ENCODE results near the gene F2RL2.

GRCh38 chr5:76602094-76602726 is 21.0 kb downstream of the F2RL2 start:
- TF ChIP-seq GLIS2 (tag by site-specific recombination; IDR thresholded peaks at IDR 0.05), result no peak
- TF ChIP-seq CTCF (tag by site-specific recombination; IDR thresholded peaks at IDR 0.05), result no peak
- TF ChIP-seq ZNF423 (tag by site-specific recombination; IDR thresholded peaks at IDR 0.05), result no peak
- TF ChIP-seq PBX3 (CRISPR knock-in tag; IDR thresholded peaks at IDR 0.05), result no peak
- no peak for TF ChIP-seq ATF2 (tag by site-specific recombination; IDR thresholded peaks at IDR 0.05; ENCODE audit: low read depth)
